PC-9 (cell line): ENCODE results near the gene TPCN2.

ENCODE experiments used
- CTCF ChIP-seq: fragments of 200-600 bp; sonication (generic); conservative IDR thresholded peaks from 2 replicates; pipeline ENCODE4 v1.6.1; 2017; ENCODE audit warnings: mixed run types, antibody characterized with exemption, mild to moderate bottlenecking, moderate library complexity
- EZH2 ChIP-seq: fragments of 200-600 bp; sonication (generic); IDR thresholded peaks from 2 replicates; pipeline ENCODE4 v1.8.0; 2017; ENCODE audit warnings: antibody characterized with exemption, low read depth

DNA sequence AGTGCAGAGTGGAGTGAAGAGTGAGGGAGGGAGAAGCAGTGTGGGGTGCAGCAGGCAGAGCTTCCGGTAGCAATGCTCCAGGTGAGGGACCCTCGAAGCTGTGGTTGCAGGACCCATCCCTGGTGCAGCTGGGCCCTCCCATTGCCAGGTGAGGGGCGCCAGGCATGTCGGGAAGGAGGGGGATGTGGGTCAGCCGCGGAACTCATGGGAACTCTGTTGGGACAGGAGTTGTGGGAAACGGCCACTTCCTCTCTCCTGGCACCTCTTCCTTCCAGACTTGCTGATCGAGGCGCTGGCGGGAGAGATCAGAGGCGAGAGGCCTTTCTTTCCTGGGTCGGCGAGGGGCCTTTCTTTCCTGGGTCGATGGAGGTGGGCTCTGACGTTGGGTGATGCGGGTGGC, 48.5 kb downstream of the TPCN2 start:
- no peak for TF ChIP-seq CTCF
- no peak for TF ChIP-seq EZH2
